ENCODE results near the gene NTHL1.
"Not testable (repeated sequence)": the region's sequence is repeated elsewhere in the genome, so short reads cannot be mapped to it uniquely, and the experiment has no call there.

The NTHL1 gene

DNA sequence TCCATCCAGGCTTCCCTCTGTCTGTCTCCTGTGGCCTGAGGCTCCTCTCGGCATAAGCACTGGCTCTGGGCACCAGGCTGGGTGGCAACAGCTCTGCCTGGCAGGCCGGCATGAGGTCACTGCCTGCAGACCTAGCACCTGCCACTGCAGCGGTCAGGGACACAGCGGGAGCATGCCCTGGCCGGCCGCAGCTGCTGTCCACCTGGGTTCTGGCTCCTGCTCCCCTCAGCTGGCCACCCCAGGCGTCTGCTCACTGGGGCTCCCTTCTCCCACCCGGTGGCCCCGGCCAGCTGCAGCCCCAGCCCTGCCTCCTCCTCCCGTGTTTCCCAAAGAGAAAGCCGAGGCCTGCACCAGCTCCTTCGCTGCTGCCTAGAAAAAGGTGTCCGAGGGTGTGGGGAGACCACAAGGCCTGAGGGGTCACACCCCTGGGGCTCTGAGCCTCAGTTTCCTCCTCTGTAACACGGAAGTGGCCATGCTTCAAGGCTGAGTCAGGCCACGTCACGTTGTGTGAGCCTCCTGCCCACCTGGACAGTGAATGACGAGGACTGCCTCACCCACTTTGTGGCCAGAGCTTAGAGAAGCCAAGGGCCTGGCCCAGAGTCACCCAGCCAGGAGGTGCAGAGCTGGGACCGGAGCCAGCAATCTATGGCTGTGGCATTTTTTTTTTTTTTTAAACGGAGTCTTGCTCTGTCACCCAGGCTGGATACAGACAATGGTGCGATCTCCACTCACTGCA lies 6.7 kb downstream of the NTHL1 start:
- DNase-seq (ENCODE audit: low spot score), result no peak

DNA sequence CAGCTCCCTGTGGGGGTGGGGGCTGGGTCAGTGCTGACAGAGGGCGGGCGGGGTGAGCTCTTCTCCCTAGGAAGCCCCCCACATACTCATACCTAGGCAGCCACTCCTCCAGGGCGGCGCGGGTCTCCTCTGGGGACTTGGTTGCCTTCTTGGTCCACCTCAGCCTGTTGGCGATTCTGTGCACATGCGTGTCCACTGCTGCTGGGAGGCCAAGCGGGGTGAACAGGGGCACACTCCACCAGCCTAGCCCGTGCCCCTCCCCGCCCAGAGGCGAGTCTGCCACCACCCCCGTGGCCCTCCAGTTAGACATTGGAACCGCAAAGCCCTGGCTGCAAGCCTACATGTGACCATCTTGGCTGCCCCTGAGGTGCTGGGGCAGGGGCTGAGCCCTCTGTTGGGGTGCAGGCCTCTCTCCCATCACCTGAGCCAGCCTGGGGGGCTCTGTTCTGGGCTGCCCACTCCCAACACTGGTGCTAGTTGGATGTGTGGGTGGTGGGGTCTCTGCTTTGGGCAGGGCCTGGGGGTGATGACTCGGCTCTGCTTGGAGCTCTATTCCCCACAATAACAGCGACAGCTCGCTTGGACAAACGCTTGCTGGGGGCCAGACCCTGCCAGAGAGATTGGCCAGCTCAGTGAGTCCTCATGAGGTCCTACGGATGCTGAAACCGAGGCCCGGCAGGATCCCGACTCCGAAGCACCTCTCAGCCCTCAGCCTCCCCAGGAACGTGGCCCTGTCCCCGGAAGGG lies 7.4 kb downstream of the NTHL1 start:
- no peak for DNase-seq (ENCODE audit: low spot score)

DNA sequence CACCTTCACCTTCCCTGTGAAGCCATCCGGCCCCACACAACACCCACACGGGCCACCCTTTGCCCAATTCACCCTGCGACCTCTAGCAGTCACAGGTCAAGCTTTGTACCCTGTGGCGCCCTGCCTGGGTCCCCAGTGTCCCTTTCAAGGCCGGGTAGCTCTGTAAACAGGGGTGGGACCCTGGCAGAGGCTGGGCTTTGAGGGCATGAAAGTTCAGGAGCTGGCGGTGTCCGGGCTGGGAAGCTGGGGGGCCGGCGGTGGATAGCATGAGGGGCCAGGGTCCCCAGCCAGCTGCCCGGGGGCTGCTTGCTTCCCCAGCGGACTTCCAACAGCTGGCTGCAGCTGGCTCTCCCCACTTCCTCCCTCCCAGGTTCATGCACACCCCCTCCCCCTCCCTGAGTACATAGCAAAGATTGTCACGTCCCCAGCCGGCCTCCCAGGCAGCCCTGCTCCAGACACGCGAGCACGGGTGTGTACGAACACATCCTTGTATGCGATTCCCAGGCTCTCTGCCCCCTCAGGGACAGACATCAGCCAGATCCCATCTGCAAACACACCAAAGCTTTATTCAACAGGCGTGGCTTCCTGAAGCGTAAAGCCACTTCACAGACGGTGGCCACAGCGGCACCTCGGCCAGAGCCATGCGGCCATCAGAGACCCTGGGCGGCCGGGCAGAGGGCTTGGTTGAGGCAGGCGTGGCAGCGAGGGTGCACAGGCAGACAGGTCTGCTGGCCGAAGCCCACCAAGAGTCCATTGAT lies 8.2 kb downstream of the NTHL1 start:
- DNase-seq (ENCODE audit: low spot score), result no peak

DNA sequence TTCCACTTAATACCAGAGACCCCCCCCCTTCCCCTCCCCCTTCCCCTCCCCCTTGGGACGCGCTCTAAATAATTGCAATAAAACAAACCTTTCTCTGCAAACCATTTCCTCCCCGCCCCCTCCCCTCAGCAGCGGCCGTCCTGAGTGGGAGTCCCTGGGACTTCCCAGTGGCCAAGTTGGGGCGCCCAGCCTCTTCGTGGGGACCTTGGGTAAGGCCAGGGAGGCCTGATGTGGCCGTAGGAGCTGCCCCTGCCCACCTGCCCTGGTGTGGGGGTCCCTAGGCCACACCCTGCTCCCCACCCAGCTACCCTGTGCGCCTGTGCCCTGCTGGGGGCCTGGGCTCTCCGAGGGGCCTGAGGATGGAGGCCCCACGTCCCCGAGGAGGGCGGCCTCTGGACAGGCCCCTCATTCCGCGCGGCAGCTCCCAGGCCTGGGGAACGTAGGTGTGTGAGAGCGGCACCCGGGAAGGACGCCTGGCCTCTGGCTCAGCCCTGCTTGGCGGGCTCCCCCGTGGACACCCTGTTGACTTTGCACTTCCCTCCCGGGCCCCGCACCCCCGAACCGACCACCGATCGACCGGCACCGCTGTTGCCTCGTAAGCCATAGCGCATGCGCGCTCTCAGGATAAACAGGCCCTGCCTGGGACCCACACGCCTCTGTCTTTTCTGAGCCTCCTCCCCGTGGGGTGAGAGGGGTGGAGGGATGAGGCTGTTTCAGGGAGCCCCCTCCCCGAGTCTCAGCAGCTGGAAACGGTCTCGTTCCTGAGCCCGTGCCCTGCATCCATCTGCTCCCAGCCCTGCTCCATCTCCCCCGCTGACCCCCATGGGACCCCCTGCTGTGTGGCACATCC lies 9.0 kb downstream of the NTHL1 start:
- DNase-seq (ENCODE audit: low spot score), result no peak

GRCh38 chr16:2037647-2038381 lies 9.8 kb downstream of the NTHL1 start:
- DNase-seq (ENCODE audit: low spot score), result no peak

DNA sequence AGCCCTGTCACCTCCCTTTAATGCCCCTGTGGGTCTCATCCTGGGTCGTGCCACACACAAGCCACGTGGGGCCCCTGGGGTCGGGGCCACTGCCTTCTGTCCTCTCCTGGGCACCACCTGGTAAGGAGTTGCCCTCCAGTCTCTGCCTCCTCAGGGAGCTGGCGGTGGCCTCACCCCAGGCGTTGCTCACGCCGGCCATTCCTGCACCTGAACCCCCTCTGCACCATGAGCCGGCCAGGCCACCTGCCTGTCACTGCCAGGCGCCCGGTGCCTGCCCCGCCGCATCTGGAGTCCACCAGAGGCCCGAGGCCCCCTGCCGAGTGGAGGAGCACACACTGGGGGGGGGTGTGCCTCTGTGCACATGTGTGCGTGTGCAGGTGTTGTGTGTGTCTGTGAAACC lies 10.5 kb downstream of the NTHL1 start:
- DNase-seq (ENCODE audit: low spot score), result no peak

- DNase-seq (ENCODE audit: low spot score), result no peak
These were observed 11.3 kb downstream of the NTHL1 start for GRCh38 chr16:2036200-2036966.

DNA sequence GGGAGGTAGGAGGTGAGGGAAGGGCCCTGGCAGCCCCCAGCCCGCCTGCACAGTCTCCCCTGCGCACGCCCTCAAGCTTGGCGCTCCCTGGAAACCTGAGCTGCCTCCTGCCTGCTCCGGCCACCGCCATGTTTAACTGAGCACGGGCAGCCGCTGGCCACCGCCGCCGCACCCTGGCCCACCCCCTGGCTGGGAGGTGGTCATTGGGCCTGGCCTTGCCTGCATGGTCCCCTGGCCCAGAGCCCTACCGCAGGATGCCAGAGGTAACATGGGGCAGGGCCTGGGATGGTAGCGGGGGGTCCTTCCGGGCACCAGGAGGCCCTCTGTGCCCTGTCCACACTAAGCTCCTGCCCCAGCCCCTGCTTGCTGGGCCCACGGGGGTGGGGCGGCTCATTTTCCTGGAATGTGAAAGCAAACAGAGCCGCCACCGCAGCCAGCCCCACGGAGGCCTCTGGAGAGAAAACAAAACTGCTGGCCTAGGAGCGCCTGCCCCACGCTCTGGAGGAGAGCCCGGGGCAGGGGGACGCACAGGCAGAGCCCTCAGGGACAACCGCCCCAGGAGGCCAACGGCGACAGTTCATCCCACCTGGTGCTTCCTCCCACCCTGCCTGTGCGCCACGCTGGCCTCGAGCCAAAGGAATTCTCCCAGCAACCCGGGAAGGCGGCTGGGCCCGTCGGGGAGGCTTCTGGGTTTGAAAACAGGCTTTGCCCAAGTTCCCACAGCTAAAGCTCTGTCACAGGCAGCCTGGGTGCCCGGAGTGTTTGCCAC lies 12.0 kb downstream of the NTHL1 start:
- no peak for DNase-seq (ENCODE audit: low spot score)

DNA sequence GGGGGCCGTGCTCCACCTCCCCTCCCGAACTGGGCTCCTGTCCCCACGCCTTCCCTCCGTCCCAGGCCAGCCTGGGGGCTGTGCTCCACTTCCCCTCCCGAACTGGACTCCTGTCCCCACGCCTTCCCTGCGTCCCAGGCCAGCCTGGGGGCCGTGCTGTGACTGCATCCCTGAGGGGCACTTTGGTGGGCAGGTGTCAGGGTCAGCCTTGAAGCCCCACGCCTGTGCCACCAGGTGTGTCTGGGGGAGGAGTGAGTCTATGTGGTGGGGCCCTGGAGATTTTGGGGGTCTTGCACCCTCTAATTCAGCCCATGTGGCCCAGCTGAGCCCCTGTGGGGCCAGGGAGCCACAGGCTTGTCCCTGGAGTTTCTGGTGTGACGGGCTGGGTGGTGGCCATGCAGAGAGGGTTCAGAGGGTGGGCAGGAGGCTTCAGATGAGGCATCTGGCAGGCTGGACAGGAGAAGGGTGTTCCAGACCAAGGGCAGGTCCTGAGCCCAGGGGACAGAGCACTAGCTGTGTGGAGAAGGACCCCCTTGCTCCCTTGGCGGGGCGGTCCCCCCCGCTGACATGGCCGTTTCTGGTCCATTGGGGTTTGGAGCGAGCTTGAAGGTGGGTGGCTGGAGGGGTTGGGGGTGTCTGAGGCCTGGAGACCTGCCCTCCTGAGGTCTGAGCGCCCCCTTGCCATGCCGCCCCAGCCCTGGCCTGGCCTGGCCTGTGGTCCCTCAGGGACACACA lies 12.8 kb downstream of the NTHL1 start:
- DNase-seq (ENCODE audit: low spot score), result no peak

DNA sequence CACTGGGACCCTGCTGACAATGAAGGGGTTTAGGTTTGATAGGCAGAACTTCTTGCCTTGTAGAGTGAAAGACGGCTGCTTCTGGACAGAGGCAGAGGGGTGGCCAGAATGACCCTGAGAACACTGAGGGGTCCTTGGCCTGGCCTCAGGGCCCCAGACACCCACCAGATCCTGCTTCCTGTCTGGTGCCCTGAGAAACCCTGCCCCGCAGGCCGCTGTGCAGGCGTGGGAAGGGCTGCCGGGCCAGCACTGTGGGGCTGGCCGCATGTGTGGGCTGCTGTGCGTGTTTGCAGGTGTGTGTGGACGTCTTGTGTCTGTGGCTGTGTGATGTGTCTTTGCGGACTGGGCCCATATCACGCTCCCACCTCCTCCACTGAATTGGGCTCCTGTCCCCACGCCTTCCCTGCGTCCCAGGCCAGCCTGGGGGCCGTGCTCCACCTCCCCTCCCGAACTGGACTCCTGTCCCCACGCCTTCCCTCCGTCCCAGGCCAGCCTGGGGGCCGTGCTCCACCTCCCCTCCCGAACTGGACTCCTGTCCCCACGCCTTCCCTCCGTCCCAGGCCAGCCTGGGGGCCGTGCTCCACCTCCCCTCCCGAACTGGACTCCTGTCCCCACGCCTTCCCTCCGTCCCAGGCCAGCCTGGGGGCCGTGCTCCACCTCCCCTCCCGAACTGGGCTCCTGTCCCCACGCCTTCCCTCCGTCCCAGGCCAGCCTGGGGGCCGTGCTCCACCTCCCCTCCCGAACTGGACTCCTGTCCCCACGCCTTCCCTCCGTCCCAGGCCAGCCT lies 13.5 kb downstream of the NTHL1 start:
- not testable (repeated sequence) for DNase-seq (ENCODE audit: low spot score)

DNA sequence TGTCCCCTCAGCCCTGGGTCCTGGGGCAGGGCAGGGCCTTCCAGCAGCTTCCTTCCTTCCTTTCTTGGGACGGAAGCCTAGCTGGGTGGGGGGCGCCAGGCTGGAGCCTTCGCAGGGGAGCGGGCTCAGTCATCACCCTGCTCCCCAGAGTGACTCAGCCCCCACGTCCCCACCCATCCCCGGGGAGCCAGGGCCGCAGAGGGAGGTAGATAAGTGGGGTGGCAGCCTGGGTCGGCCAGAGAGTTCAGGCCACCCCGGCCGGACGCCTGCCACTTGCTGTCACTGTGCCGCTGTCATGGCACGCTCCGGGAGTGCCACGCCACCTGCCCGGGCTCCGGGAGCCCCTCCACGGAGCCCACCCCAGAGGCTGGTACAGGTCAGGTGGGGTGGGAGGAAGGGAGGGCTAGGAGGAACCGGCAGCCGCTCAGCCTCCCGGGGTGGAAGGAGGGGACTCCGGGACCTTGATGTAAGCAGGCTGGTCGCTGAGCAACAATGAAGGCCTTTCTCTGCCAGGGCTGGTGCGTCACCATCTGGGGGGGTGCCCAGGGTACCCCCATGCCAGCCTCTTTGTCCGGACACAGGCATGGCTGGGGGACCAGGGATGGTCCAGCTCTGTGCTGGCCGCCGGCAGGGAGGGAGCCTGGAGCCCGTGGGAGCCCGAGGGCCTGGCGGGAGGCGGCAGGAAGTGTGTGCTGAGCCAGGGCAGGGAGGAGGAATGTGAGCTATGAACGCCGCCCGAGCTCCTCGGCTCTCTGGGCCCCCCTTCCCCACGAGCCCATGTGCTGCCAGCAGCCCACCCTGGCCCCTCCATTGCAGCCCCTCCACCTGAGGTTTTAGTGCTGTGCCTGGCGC lies 14.4 kb downstream of the NTHL1 start:
- peak; percentile 94 for DNase-seq (ENCODE audit: low spot score)

DNA sequence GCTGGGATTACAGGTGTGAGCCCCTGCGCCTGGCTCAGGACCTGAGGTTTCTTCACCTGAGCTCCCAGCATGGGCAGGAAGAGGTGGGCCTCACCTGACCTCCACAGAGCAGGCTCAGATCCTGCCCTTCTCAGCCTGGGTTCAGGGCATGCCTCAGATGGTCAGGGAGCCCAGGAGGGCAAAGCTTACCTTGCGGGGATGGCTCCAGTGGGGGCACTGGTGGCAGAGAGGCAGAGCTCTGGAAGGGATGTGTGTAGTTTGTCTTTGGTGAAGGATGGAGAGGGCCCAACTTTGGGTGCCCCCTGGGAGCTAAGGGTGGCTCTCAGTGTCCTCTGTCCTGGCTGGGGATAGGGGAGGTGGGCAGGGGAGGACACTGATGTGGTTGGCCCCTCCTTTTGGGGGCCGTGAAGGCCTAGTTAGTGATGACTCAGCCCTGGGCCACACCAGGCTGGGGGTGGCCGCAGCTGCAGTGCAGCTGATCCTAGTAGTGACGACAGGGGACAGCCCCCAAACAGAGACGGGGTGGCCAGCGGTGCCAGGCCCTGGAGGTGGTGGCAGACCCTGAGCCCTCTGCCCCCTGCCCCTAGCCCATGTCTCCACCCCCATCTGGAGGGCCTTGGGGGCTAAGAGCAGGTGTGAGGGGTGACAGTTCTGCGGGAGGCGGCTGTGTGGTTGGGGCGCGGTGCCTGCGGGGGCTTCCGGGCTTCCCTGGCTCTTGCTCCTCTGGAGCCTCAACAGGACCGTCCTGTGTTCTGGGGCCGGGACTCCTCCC lies 15.2 kb downstream of the NTHL1 start:
- peak; percentile 65 for DNase-seq (ENCODE audit: low spot score)

DNA sequence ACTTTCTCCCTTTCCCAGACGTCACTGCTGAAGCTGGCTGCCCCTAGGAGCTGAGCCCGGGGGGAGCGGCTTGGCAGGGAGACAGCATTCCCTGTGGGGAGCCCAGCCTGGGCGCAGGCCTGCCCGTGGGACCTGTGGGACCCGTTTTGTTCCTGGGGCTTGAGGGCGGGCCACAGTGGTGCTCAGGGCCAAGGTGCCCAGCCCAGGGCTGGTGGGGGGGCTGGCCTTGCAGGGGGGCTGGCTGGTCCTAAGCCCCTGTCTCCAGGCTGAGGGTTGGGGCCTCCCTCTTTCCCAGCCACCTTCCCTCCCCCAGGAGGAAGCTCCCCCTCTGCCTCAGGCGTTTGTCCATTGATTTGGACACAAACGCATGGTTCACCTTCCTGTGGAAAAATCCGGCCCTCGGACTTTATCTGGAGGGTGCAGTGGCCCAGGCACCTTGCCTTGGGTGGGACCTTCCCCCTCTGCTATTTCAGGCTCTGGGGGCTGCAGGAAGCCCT lies 16.5 kb downstream of the NTHL1 start:
- DNase-seq (ENCODE audit: low spot score), result no peak

DNA sequence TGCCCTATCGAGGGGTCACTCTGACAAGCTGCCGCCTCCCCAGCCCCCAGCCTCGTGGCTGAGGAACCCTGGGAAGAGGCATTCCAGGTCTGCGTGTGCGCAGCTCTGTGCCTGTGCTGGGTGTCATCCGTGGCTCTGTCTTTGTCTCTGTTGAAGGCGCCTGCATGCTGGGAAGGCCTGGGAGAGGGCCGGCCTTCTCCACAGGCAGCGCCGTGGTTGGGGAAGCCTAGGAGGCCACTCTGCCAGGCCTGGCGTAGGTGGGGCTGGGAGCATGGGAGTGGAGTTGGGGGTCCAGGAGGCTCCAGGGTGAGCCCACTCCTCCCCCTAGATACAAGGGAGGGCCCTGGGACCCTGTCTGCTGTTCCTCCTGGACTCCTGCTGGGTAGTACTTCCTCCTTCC lies 17.6 kb downstream of the NTHL1 start:
- DNase-seq (ENCODE audit: low spot score), result no peak

DNA sequence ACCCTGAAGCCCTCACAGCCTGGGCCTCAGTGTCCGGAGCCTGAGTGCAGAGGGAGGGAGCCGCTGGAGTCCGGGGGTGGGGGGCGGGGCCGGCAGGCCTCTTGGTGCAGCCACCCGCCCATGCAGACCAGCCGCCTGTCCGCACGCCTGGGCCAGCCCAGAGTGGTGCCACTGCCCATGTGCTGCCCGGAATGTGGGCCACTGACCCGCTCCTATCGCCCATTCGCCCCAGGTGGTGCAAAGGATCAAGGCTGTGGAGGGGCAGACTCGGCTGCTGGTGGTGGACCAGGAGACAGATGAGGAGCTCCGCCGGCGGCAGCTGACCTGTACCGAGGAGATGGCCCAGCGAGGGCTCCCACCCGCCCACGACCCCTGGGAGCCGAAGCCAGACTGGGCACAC lies 18.3 kb downstream of the NTHL1 start:
- DNase-seq (ENCODE audit: low spot score), result no peak

DNA sequence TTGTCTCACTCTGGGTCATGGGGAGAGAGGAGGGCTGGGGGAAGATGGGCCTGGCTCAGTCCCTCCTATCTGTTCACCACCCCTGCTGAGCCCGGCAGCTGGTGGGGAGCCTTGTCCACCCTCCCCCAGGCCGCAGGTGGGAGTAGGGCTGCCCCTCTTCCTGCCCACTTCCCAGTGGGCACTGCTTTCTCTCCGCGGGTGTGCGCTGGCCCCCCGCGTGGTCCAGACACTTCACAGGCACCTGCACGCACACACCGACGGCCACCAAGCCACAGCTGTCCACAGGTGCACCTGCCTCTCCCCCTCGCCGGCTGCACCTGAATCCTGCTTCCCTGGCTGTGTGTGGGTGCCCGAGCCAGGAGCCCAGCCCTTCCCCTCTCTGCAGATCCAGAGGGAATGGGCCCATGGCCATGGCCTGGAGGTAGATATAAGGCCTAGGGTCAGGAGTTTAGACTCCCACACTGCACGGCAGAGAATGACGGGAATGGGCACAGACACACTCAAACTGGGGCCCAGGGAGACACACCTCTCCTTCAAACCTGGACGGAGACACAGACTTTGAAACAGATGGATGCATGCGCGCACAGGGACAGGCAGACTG lies 18.9 kb downstream of the NTHL1 start:
- DNase-seq (ENCODE audit: low spot score), result no peak
